A549 (cell line): Measurements from ENCODE around the gene THBS1. TPM values are rescaled to one million over a fixed set of nuclear protein-coding genes. Genes with fewer than 3 reads are reported as not detected.

Experiments
- ATAC-seq, 2 experiments: fragments of 200-7000 bp in 1 of 2; fragments of >200 bp in 1 of 2; cut with Nextera tagmentation in 1 of 2; cut with Tn5 transposase in 1 of 2; 3 replicates each; pipeline versions ENCODE4 v1.8.0 to v1.9.1; 2018 to 2020; ENCODE audit warnings: mild to moderate bottlenecking in 1 of 2, moderate library complexity in 1 of 2
- CTCF ChIA-PET: fragments of 300-600 bp; sonication (Branson Sonifier 250); formaldehyde crosslinking; extraction: SDS; loops from one replicate; lab custom pipeline; 2021; ENCODE audit warnings: antibody characterized with exemption, inconsistent platforms; lab: Yijun Ruan, JAX
- POLR2A ChIA-PET: fragments of 350-600 bp; formaldehyde crosslinking; extraction: SDS; loops from one replicate; lab custom pipeline; 2021; ENCODE audit warnings: antibody characterized with exemption, inconsistent platforms; lab: Yijun Ruan, JAX
- DNase-seq, 2 experiments: peaks; one replicate each; pipeline versions ENCODE4 v3.0.0 to v3.0.0-alpha.2; 2011 to 2016; ENCODE audit warnings: low read depth in 1 of 2, low spot score in 1 of 2
- FAIRE-seq: peaks from 2 replicates; lab custom pipeline; 2011; peaks lifted over from hg19 to GRCh38; lab: Jason Lieb, UNC
- H3K27ac ChIP-seq, 2 experiments: fragments of >200 bp; sonication (Bioruptor Twin); formaldehyde crosslinking; 3 replicates each; pipeline ENCODE4 v1.5.1; 2016 to 2017
- H3K4me1 ChIP-seq: fragments of >200 bp; sonication (Bioruptor Twin); formaldehyde crosslinking; 3 replicates; pipeline ENCODE4 v1.6.1; 2016
- H3K4me2 ChIP-seq: fragments of >200 bp; sonication (Bioruptor Twin); formaldehyde crosslinking; 3 replicates; pipeline ENCODE4 v1.6.1; 2016
- H3K4me3 ChIP-seq: fragments of >200 bp; sonication (Bioruptor Twin); formaldehyde crosslinking; 3 replicates; pipeline ENCODE4 v1.5.1; 2016
- H3K9me3 ChIP-seq: fragments of >200 bp; sonication (Bioruptor Twin); formaldehyde crosslinking; 3 replicates; pipeline ENCODE4 v1.6.1; 2016
- ATOH8 ChIP-seq: fragments of 250-450 bp; sonication (Bioruptor Pico); IDR thresholded peaks from 2 replicates; pipeline ENCODE4 v1.5.0; 2020; ENCODE audit warnings: low read depth, mild to moderate bottlenecking, moderate library complexity
- BHLHE40 ChIP-seq: IDR thresholded peaks from 2 replicates; pipeline ENCODE4 v1.6.1; 2012; ENCODE audit warnings: low read depth, low read length, inconsistent platforms
- CBX2 ChIP-seq: fragments of 200-600 bp; sonication (generic); IDR thresholded peaks from 2 replicates; pipeline ENCODE4 v1.6.1; 2016; ENCODE audit warnings: low read depth, mild to moderate bottlenecking, borderline replicate concordance
- CEBPB ChIP-seq, 2 experiments: fragments of >200 bp in 1 of 2; sonication (Bioruptor Twin) in 1 of 2; formaldehyde crosslinking in 1 of 2; IDR thresholded peaks; 2 replicates each; pipeline ENCODE4 v1.6.1; 2012 to 2016
- EHF ChIP-seq: fragments of 250-450 bp; sonication (Bioruptor Pico); IDR thresholded peaks from 2 replicates; pipeline ENCODE4 v1.5.0; 2020; ENCODE audit warnings: mild to moderate bottlenecking
- FOSB ChIP-seq: fragments of 250-450 bp; sonication (Bioruptor Pico); IDR thresholded peaks from 2 replicates; pipeline ENCODE4 v1.5.0; 2020; ENCODE audit warnings: mild to moderate bottlenecking, moderate library complexity
- FOSL2 ChIP-seq, 2 experiments: fragments of 450-650 bp in 1 of 2; fragments of >200 bp in 1 of 2; sonication (Bioruptor Twin) in 1 of 2; formaldehyde crosslinking; IDR thresholded peaks; 2 replicates each; pipeline versions ENCODE4 v1.5.0 to v1.6.1; 2016 to 2020; ENCODE audit warnings: mild to moderate bottlenecking in 1 of 2, moderate library complexity in 1 of 2
- GATA3 ChIP-seq: IDR thresholded peaks from 2 replicates; pipeline ENCODE4 v1.6.1; 2012; ENCODE audit warnings: borderline replicate concordance
- HDAC2 ChIP-seq: fragments of 200-600 bp; sonication (generic); IDR thresholded peaks from 2 replicates; pipeline ENCODE4 v1.6.1; 2016
- HEYL ChIP-seq: fragments of 250-450 bp; sonication (Bioruptor Pico); IDR thresholded peaks from 2 replicates; pipeline ENCODE4 v1.8.0; 2021; ENCODE audit warnings: mild to moderate bottlenecking, moderate library complexity
- HOXB13 ChIP-seq: fragments of 250-450 bp; sonication (Bioruptor Pico); IDR thresholded peaks from 2 replicates; pipeline ENCODE4 v1.5.0; 2020; ENCODE audit warnings: low read depth, mild to moderate bottlenecking, moderate library complexity
- HOXB5 ChIP-seq: fragments of 250-450 bp; sonication (Bioruptor Pico); IDR thresholded peaks from 2 replicates; pipeline ENCODE4 v1.5.0; 2020; ENCODE audit warnings: mild to moderate bottlenecking, moderate library complexity
- JUNB ChIP-seq: fragments of >200 bp; sonication (Bioruptor Twin); formaldehyde crosslinking; IDR thresholded peaks from 2 replicates; pipeline ENCODE4 v1.6.1; 2016
- KDM5A ChIP-seq: fragments of 200-600 bp; sonication (generic); IDR thresholded peaks from 2 replicates; pipeline ENCODE4 v1.6.1; 2016; ENCODE audit warnings: antibody characterized with exemption, mild to moderate bottlenecking
- MAZ ChIP-seq: fragments of 150-350 bp; IDR thresholded peaks from 2 replicates; pipeline ENCODE4 v1.6.1; 2014; ENCODE audit warnings: antibody characterized with exemption, low read depth, low read length, borderline replicate concordance
- NR3C1 ChIP-seq: fragments of >200 bp; sonication (Bioruptor Twin); formaldehyde crosslinking; IDR thresholded peaks from 3 replicates; pipeline ENCODE4 v1.6.1; 2017
- PBX3 ChIP-seq: IDR thresholded peaks from 2 replicates; pipeline ENCODE4 v1.6.1; 2012
- PHF8 ChIP-seq: fragments of 200-600 bp; sonication (generic); IDR thresholded peaks from 2 replicates; pipeline ENCODE4 v1.6.1; 2016; ENCODE audit warnings: low read depth, mild to moderate bottlenecking, antibody characterized with exemption, moderate library complexity, borderline replicate concordance
- POLR2A ChIP-seq: IDR thresholded peaks from 2 replicates; pipeline ENCODE4 v1.6.1; 2012; ENCODE audit warnings: mild to moderate bottlenecking, low read length
- POLR2AphosphoS2 ChIP-seq: conservative IDR thresholded peaks from 2 replicates; pipeline ENCODE4 v1.6.1; 2012; ENCODE audit warnings: low read length, improper control_type of control experiment, inconsistent platforms
- SREBF2 ChIP-seq: fragments of 450-650 bp; IDR thresholded peaks from 2 replicates; pipeline ENCODE4 v1.6.1; 2014; ENCODE audit warnings: mild to moderate bottlenecking, moderate library complexity
- TFCP2L1 ChIP-seq: fragments of 250-450 bp; sonication (Bioruptor Pico); IDR thresholded peaks from 2 replicates; pipeline ENCODE4 v1.5.0; 2021; ENCODE audit warnings: mild to moderate bottlenecking
- whole genome bisulfite sequencing: methylation state at CpG from one replicate; pipeline ENCODE4 v1.1.6; 2017; ENCODE audit errors: missing lambda C conversion rate; 5-methylcytosine and 5-hydroxymethylcytosine counted together
- polyA plus RNA-seq, 4 experiments: library from polyadenylated mRNA; depleted of rRNA in 3 of 4; stranded (reverse); fragments of >200 nt; fragmentation: RNase III in 1 of 4; extraction: RNeasy Plus Mini Kit Qiagen cat#74134 plus additional on column Dnase treatment in 1 of 4; gene quantifications; 2 replicates in 3 of 4; 3 replicates in 1 of 4; pipeline ENCODE4 v1.2.3, GENCODE V29; 2011 to 2017
- TF ChIP-seq, protein P1 (sequence below): IDR thresholded peaks from 2 replicates; pipeline ENCODE4 v1.6.1; 2012
- TF ChIP-seq, protein P2 (sequence below): fragments of 200-600 bp; sonication (generic); IDR thresholded peaks from 2 replicates; pipeline ENCODE4 v1.6.1; 2016; ENCODE audit warnings: antibody characterized with exemption, mild to moderate bottlenecking, moderate library complexity
- TF ChIP-seq, protein P3 (sequence below): fragments of >200 bp; sonication (Bioruptor Twin); formaldehyde crosslinking; IDR thresholded peaks from 2 replicates; pipeline ENCODE4 v1.6.1; 2016

THBS1 gene
- polyA plus RNA-seq, 2 of the 4 experiments (the other 2 are of a cell fraction), result 46.8 to 54.9 TPM

- CTCF ChIA-PET, result interaction anchor here (1.2 kb wide), 1 partner anchor 18 kb away, joined by 3 read pairs; no protein-coding TSS in a partner anchor
- 78% methylated on average over 9 of the region's 9 CpGs for WGBS
- Histone ChIP-seq H3K4me3 (no peak overlapping the region), H3K4me1 (peaks cover 13% of the 10 kb centered on the region; the same call in 2 of the 3 replicates), H3K27ac (no peak overlapping the region), H3K9me3 (no peaks in the 10 kb centered on the region), H3K4me2 (no peak overlapping the region)
- TF ChIP-seq KDM5A (no peak), GATA3 (no peak), CBX2 (no peak), PBX3 (no peak), HOXB5 (CRISPR knock-in tag) (no peak), CEBPB (IDR thresholded peaks at IDR 0.05) (no peak), PHF8 (no peak), EHF (CRISPR knock-in tag) (no peak), TFCP2L1 (CRISPR knock-in tag) (no peak), FOSL2 (IDR thresholded peaks at IDR 0.05) (no peak), FOSL2 (CRISPR knock-in tag; IDR thresholded peaks at IDR 0.05) (no peak), JUNB (no peak), HDAC2 (no peak), FOSB (CRISPR knock-in tag) (no peak), HEYL (CRISPR knock-in tag) (no peak), POLR2A (no peak), HOXB13 (CRISPR knock-in tag) (no peak)
- TF ChIP-seq, protein P1, sequence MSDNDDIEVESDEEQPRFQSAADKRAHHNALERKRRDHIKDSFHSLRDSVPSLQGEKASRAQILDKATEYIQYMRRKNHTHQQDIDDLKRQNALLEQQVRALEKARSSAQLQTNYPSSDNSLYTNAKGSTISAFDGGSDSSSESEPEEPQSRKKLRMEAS, result no peak
- DNase-seq (no peak), FAIRE-seq (no peak), ATAC-seq (no peak)
- POLR2A ChIA-PET, result no interaction called here
These were observed 47.8 kb downstream of the THBS1 start for GRCh38 chr15:39628546-39629257.

- no peak overlapping the region for H3K4me2 ChIP-seq
- DNase-seq (no peak), ATAC-seq (no peak), FAIRE-seq (no peak)
- H3K27ac ChIP-seq, result no peak overlapping the region
- 53% methylated on average over 5 of the region's 5 CpGs for WGBS
- no peaks in the 10 kb centered on the region for H3K9me3 ChIP-seq
- TF ChIP-seq SREBF2 (no peak), FOSB (CRISPR knock-in tag) (no peak), PHF8 (no peak), GATA3 (no peak), NR3C1 (no peak), MAZ (no peak), BHLHE40 (no peak), CBX2 (no peak), ATOH8 (CRISPR knock-in tag) (no peak), HOXB5 (CRISPR knock-in tag) (no peak), JUNB (no peak), POLR2AphosphoS2 (no peak)
- TF ChIP-seq, protein P2, sequence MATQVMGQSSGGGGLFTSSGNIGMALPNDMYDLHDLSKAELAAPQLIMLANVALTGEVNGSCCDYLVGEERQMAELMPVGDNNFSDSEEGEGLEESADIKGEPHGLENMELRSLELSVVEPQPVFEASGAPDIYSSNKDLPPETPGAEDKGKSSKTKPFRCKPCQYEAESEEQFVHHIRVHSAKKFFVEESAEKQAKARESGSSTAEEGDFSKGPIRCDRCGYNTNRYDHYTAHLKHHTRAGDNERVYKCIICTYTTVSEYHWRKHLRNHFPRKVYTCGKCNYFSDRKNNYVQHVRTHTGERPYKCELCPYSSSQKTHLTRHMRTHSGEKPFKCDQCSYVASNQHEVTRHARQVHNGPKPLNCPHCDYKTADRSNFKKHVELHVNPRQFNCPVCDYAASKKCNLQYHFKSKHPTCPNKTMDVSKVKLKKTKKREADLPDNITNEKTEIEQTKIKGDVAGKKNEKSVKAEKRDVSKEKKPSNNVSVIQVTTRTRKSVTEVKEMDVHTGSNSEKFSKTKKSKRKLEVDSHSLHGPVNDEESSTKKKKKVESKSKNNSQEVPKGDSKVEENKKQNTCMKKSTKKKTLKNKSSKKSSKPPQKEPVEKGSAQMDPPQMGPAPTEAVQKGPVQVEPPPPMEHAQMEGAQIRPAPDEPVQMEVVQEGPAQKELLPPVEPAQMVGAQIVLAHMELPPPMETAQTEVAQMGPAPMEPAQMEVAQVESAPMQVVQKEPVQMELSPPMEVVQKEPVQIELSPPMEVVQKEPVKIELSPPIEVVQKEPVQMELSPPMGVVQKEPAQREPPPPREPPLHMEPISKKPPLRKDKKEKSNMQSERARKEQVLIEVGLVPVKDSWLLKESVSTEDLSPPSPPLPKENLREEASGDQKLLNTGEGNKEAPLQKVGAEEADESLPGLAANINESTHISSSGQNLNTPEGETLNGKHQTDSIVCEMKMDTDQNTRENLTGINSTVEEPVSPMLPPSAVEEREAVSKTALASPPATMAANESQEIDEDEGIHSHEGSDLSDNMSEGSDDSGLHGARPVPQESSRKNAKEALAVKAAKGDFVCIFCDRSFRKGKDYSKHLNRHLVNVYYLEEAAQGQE, result no peak
- TF ChIP-seq, protein P3, sequence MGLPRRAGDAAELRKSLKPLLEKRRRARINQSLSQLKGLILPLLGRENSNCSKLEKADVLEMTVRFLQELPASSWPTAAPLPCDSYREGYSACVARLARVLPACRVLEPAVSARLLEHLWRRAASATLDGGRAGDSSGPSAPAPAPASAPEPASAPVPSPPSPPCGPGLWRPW, result no peak
- POLR2A ChIA-PET, result no interaction called here
- H3K4me1 ChIP-seq, result peaks cover 13% of the 10 kb centered on the region; the same call in 2 of the 3 replicates
- no peak overlapping the region for H3K4me3 ChIP-seq
- CTCF ChIA-PET, result interaction anchor here (0.6 to 1.2 kb wide), 2 partner anchors 17 to 315 kb away, joined by 3 to 4 read pairs; no protein-coding TSS in a partner anchor
These were observed 48.5 kb downstream of the THBS1 start for GRCh38 chr15:39629371-39629770.
